ENCODE results near the gene SLC2A14.
"Not testable (repeated sequence)": the region's sequence is repeated elsewhere in the genome, so short reads cannot be mapped to it uniquely, and the experiment has no call there.

Gene SLC2A14

GRCh38 chr12:7833201-7833600 lies 39.5 kb downstream of the SLC2A14 start:
- DNase-seq: not testable (repeated sequence)

- no peak for DNase-seq
These were observed 40.5 kb downstream of the SLC2A14 start for GRCh38 chr12:7832059-7832696.

GRCh38 chr12:7829737-7830136 lies 43.0 kb downstream of the SLC2A14 start:
- not testable (repeated sequence) for DNase-seq

GRCh38 chr12:7825754-7826153 lies 47.0 kb downstream of the SLC2A14 start:
- DNase-seq: not testable (repeated sequence)

- no peak for DNase-seq
These were observed 65.7 kb downstream of the SLC2A14 start for GRCh38 chr12:7806863-7807487.

- not testable (repeated sequence) for DNase-seq
These were observed 66.4 kb downstream of the SLC2A14 start for GRCh38 chr12:7806319-7806718.

GRCh38 chr12:7801460-7801859 lies 71.3 kb downstream of the SLC2A14 start:
- no peak for DNase-seq

GRCh38 chr12:7798750-7799308 lies 73.9 kb downstream of the SLC2A14 start:
- DNase-seq: not testable (repeated sequence)

- no peak for DNase-seq
These were observed 74.9 kb downstream of the SLC2A14 start for GRCh38 chr12:7797698-7798398.

- DNase-seq: not testable (repeated sequence)
These were observed 75.4 kb downstream of the SLC2A14 start for GRCh38 chr12:7797269-7797668.

- no peak for DNase-seq
These were observed 79.5 kb downstream of the SLC2A14 start for GRCh38 chr12:7793211-7793610.

GRCh38 chr12:7788884-7789528 lies 83.7 kb downstream of the SLC2A14 start, which contains the start of gene NANOG:
TSS of gene NANOG (plus strand) at chr12:7789402. CDS start at chr12:7789615, 213 bp downstream.
- not testable (repeated sequence) for DNase-seq

- DNase-seq: no peak
These were observed 84.4 kb downstream of the SLC2A14 start for GRCh38 chr12:7788294-7788660.

GRCh38 chr12:7787574-7788293 lies 85.0 kb downstream of the SLC2A14 start:
- DNase-seq: no peak

GRCh38 chr12:7784701-7785100 lies 88.0 kb downstream of the SLC2A14 start:
- DNase-seq: no peak

- not testable (repeated sequence) for DNase-seq
These were observed 89.3 kb downstream of the SLC2A14 start for GRCh38 chr12:7783433-7783832.

GRCh38 chr12:7782055-7782454 lies 90.7 kb downstream of the SLC2A14 start:
- DNase-seq: no peak

- DNase-seq: no peak
These were observed 91.4 kb downstream of the SLC2A14 start for GRCh38 chr12:7781274-7781673.

GRCh38 chr12:7769999-7770398 lies 102.7 kb downstream of the SLC2A14 start:
- no peak for DNase-seq
